Measurements from ENCODE around the gene GPC3.

Gene GPC3

GRCh38 chrX:133985967-133986683 is 731 bp upstream of the GPC3 start:
- no peak for TF ChIP-seq CTCF (IDR thresholded peaks at IDR 0.05; ENCODE audit: low read depth, low read length)
- no peak for DNase-seq (ENCODE audit: extremely low read depth, low read depth)

GRCh38 chrX:133984857-133985163 is 584 bp downstream of the GPC3 start:
- no peak for TF ChIP-seq CTCF (IDR thresholded peaks at IDR 0.05; ENCODE audit: low read depth, low read length)
- no peak for DNase-seq (ENCODE audit: extremely low read depth, low read depth)

GRCh38 chrX:133983974-133984845 is 1.2 kb downstream of the GPC3 start:
- DNase-seq (ENCODE audit: extremely low read depth, low read depth): no peak
- no peak for TF ChIP-seq CTCF (IDR thresholded peaks at IDR 0.05; ENCODE audit: low read depth, low read length)

- no peak for TF ChIP-seq CTCF (IDR thresholded peaks at IDR 0.05; ENCODE audit: low read depth, low read length)
- no peak for DNase-seq (ENCODE audit: extremely low read depth, low read depth)
Observed at GRCh38 chrX:133983256-133983973, 2.0 kb downstream of the GPC3 start.

- no peak for TF ChIP-seq CTCF (IDR thresholded peaks at IDR 0.05; ENCODE audit: low read depth, low read length)
Observed at GRCh38 chrX:133981924-133982323, 3.5 kb downstream of the GPC3 start.

GRCh38 chrX:133980832-133981588 is 4.4 kb downstream of the GPC3 start:
- TF ChIP-seq CTCF (IDR thresholded peaks at IDR 0.05; ENCODE audit: low read depth, low read length): no peak
- DNase-seq (ENCODE audit: extremely low read depth, low read depth): no peak

More at GRCh38 chrX:133981924-133982323, 3.5 kb downstream of the GPC3 start:
- DNase-seq (ENCODE audit: extremely low read depth, low read depth): peak; percentile 60

Measured in AG09319 (cell line).